Neutrophil (primary cell): ENCODE measurements around the gene ZNF14.

ENCODE experiments used
- H3K27ac ChIP-seq: fragments of 200-600 bp; sonication (generic); 2 replicates; pipeline ENCODE4 v1.5.1; 2016; ENCODE audit warnings: mild to moderate bottlenecking, moderate library complexity
- H3K27me3 ChIP-seq: fragments of 200-600 bp; sonication (generic); 2 replicates; pipeline ENCODE4 v1.6.0; 2016; ENCODE audit warnings: mild to moderate bottlenecking
- H3K36me3 ChIP-seq: fragments of 200-600 bp; sonication (generic); 2 replicates; pipeline ENCODE4 v1.5.1; 2017
- H3K4me1 ChIP-seq, 2 experiments: fragments of 200-600 bp in 1 of 2; sonication (generic) in 1 of 2; 1 replicate in 1 of 2; 2 replicates in 1 of 2; pipeline versions ENCODE4 v1.5.1 to v1.6.1; 2013 to 2016; ENCODE audit warnings: low read depth in 1 of 2, low read length in 1 of 2, mild to moderate bottlenecking in 1 of 2, moderate library complexity in 1 of 2; ENCODE audit not compliant: control insufficient read depth in 1 of 2, insufficient read depth in 1 of 2
- H3K4me3 ChIP-seq, 2 experiments: fragments of 200-600 bp in 1 of 2; sonication (generic) in 1 of 2; 1 replicate in 1 of 2; 2 replicates in 1 of 2; pipeline ENCODE4 v1.5.1; 2013 to 2016; ENCODE audit warnings: low read depth in 1 of 2, low read length in 1 of 2, mild to moderate bottlenecking in 1 of 2, moderate library complexity in 1 of 2
- H3K9me3 ChIP-seq: fragments of 200-600 bp; sonication (generic); 2 replicates; pipeline ENCODE4 v1.5.1; 2016
- CTCF ChIP-seq: fragments of 200-600 bp; sonication (generic); IDR thresholded peaks from 2 replicates; pipeline ENCODE4 v1.5.1; 2016; ENCODE audit warnings: antibody characterized with exemption

Gene ZNF14

GRCh38 chr19:19751846-19752245 lies 18.9 kb upstream of the ZNF14 start:
- no peaks in the 10 kb centered on the region for H3K27me3 ChIP-seq
- TF ChIP-seq CTCF, result no peak

DNA sequence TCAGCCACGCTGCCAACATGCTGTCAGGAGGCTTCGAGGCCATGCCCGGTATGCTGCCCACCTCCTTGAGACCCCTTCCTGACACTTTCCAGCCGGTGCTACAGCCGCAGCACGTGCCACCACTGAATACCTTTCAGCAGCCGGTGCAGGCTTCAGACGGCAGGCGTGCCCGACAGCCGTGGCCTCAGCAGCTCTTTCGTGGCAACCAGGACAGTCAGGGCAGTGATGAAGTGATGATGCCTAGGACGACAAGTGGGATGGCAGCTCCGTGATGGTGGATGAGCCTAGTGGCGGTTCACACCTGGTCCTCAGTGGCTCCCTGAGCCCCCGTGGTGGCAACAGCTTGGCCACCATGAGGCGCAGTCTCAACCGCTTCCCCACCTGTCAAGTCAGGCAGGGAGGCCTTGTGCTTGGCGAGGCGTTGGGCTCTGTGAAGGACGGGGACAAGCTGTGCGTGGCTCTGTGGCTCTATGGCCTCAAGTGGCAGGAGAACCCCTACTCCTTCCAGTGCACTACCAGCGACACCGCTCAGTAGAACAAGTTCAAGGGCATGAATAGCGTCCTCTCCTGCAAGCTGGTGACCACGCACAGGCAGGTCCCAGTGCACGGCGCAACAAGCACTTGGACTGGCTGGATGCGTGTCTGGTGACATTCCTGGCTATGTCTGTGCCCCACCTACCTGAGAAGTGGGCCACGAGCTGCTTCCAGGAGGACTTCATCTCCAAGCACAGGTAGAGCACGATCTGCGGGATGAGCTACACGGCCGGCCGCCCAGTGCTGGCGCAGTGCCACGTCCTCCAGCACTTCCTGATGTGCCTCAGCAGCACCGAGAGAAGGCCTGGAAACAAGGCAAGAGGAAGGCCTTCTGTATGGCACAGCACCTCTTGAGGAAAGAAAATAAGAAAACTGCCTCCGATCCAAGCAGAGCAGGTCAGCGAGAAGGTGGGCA lies 18.2 kb upstream of the ZNF14 start:
- Histone ChIP-seq H3K4me1 (no peaks in the 10 kb centered on the region), H3K36me3 (no peaks in the 10 kb centered on the region), H3K9me3 (peaks cover 5% of the 10 kb centered on the region), H3K4me3 (no peak overlapping the region), H3K27me3 (no peaks in the 10 kb centered on the region), H3K27ac (no peak overlapping the region)
- TF ChIP-seq CTCF, result no peak

More at GRCh38 chr19:19751846-19752245, 18.9 kb upstream of the ZNF14 start:
- Histone ChIP-seq H3K4me3 (no peak overlapping the region), H3K36me3 (no peaks in the 10 kb centered on the region), H3K27ac (no peak overlapping the region), H3K4me1 (no peaks in the 10 kb centered on the region), H3K9me3 (peaks cover 5% of the 10 kb centered on the region)

GRCh38 chr19:19749908-19750841 lies 17.3 kb upstream of the ZNF14 start:
- no peak for TF ChIP-seq CTCF
- Histone ChIP-seq H3K4me1 (no peaks in the 10 kb centered on the region), H3K27me3 (no peaks in the 10 kb centered on the region), H3K36me3 (no peaks in the 10 kb centered on the region), H3K27ac (no peak overlapping the region), H3K9me3 (peaks cover 5% of the 10 kb centered on the region), H3K4me3 (no peak overlapping the region)

- Histone ChIP-seq H3K36me3 (no peaks in the 10 kb centered on the region), H3K4me1 (no peaks in the 10 kb centered on the region), H3K4me3 (no peak overlapping the region), H3K9me3 (peaks cover 5% of the 10 kb centered on the region), H3K27ac (no peak overlapping the region), H3K27me3 (no peaks in the 10 kb centered on the region)
- no peak for TF ChIP-seq CTCF
These were observed 16.4 kb upstream of the ZNF14 start for GRCh38 chr19:19749117-19749907.
